ENCODE measurements around the gene CPNE6.

CPNE6 gene

GRCh38 chr14:24067133-24068082 lies 4.0 kb upstream of the CPNE6 start:
- no peak for ATAC-seq (replicated peaks)
- no peaks in the 10 kb centered on the region for H3K9me3 Mint-ChIP-seq

DNA sequence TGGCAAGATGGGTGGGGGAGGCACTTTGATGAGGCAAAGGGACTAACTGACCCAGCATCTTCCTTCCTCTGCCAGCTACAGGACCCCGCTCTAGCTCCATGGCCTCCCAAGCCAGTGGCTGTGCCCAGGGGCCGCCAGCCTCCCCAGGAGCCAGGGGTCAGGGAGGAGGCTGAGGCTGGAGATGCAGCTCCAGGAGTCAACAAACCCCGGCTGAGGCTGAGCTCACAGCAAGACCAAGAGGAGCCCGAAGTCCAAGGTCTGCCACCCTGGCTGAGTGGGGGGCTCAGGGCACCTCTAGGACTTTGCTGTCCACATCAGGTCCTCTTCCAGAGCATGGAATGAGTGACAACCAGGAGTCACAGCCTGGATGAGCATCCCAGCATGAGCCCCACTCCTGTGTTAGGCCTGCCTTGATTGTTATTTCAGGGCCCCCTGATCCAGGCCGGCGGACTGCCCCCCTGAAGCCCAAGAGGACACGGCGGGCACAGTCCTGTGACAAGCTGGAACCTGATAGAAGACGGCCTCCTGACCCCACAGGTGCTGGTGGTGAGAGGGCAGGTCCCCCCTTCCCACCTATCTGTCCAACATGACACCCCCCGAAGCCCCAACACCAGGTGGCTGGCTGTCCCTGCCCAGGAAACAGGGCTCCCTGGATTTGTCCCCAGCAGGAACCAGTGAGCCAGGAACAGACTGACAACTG lies 2.5 kb upstream of the CPNE6 start:
- H3K4me1 Mint-ChIP-seq (ENCODE audit: low read depth in 2 of 2) = peaks cover 0 to 5% of the 10 kb centered on the region in 2 donors
- H3K27me3 Mint-ChIP-seq = peaks cover 21 to 51% of the 10 kb centered on the region in 2 donors
- DNase-seq (no peak), ATAC-seq (replicated peaks) (no peak)
- H3K27ac Mint-ChIP-seq = no peak overlapping the region
- no peak overlapping the region for H3K4me3 Mint-ChIP-seq
- no peaks in the 10 kb centered on the region for H3K9me3 Mint-ChIP-seq
- no peaks in the 10 kb centered on the region for H3K36me3 Mint-ChIP-seq (ENCODE audit: insufficient read depth)

More at GRCh38 chr14:24067133-24068082, 4.0 kb upstream of the CPNE6 start:
- Mint-ChIP-seq H3K4me3 (no peak overlapping the region), H3K4me1 (ENCODE audit: low read depth in 2 of 2) (peaks cover 0 to 5% of the 10 kb centered on the region in 2 donors), H3K27ac (no peak overlapping the region), H3K36me3 (ENCODE audit: insufficient read depth) (no peaks in the 10 kb centered on the region), H3K27me3 (peaks cover 16 to 47% of the 10 kb centered on the region in 2 donors)
- no peak for DNase-seq

GRCh38 chr14:24069411-24069735 lies 2.0 kb upstream of the CPNE6 start:
- no peak overlapping the region for H3K4me3 Mint-ChIP-seq

DNA sequence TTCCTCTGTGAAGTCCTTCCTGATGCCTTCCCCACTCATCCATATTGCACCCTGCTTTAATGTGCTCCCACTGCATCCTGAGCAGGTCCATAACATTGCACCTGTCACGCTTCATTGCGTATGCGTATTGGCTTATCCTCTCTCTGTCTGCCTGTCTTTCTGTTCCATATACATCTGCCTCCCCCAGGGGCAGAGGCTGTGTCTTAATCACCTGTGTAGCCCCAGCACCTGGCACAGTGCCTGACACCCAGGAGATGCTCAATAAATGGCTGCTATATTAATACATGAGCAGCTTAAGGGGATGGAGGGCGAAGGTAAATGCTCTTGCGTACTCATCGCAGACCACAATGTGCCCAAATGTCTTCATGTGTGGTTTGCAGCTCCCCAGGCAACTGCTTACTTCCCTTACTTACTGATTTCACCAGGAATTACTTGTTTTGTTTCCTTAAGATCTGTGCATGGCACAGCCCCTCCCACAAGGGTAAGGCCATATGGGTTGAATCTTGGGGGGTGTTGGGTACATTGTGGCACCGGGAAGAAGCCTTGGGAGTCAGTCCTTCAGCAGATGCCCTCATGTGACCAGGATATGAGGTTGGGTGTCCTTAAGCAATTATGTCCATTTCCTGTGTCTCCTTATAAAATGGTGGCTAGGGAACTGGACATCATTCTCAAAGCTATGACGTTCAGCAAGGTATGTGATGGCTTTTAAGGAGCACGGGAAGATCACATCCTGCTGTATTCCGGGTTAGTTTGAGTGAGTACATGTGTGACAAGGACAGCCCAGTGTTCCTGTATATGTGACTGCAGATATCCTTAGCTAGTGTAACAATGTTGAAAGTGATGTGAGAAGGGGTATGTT lies 848 bp upstream of the CPNE6 start:
- Mint-ChIP-seq H3K4me3 (no peak overlapping the region), H3K4me1 (ENCODE audit: low read depth in 2 of 2) (peaks cover 0 to 7% of the 10 kb centered on the region in 2 donors), H3K27ac (no peak overlapping the region), H3K36me3 (ENCODE audit: insufficient read depth) (no peaks in the 10 kb centered on the region), H3K27me3 (peaks cover 21 to 51% of the 10 kb centered on the region in 2 donors), H3K9me3 (no peaks in the 10 kb centered on the region)
- DNase-seq (no peak), ATAC-seq (replicated peaks) (no peak)

More at GRCh38 chr14:24069411-24069735, 2.0 kb upstream of the CPNE6 start:
- peaks cover 21 to 51% of the 10 kb centered on the region in 2 donors for H3K27me3 Mint-ChIP-seq
- no peaks in the 10 kb centered on the region for H3K9me3 Mint-ChIP-seq
- ATAC-seq (replicated peaks) (no peak), DNase-seq (no peak)
- no peak overlapping the region for H3K27ac Mint-ChIP-seq
- no peaks in the 10 kb centered on the region for H3K36me3 Mint-ChIP-seq (ENCODE audit: insufficient read depth)
- peaks cover 0 to 5% of the 10 kb centered on the region in 2 donors for H3K4me1 Mint-ChIP-seq (ENCODE audit: low read depth in 2 of 2)

DNA sequence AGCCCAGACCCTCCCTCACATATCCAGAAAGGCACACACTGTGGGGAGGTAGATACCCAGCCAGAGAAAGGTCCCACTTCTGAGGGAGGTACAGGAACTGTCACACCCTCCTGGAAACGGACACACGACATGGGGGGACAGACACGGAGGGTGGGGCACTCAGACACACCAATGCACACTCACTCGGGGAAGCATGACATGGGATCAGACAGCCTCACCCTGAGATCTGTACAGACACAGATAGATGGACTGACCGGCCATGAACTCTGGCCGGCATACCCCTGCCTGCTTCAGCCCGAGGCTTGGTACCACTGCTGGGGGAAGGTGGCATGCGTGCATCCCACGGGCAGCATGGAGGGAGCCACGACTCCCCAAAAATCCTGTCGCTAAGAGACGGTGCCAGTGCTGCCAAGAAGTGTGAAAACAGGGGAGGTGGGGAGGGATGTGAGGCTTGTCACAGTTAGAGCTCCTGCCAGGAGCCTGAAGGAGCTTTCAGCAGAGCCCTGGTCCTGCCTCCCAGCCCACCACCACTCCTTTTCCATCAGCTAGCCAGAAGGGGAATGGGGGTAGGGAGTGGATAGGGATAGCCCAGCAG lies 571 bp downstream of the CPNE6 start:
- ATAC-seq (replicated peaks) (no peak), DNase-seq (no peak)
- Mint-ChIP-seq H3K27ac (no peak overlapping the region), H3K36me3 (ENCODE audit: insufficient read depth) (no peaks in the 10 kb centered on the region), H3K4me1 (ENCODE audit: low read depth in 2 of 2) (peaks cover 0 to 7% of the 10 kb centered on the region in 2 donors), H3K27me3 (peaks cover 21 to 51% of the 10 kb centered on the region in 2 donors), H3K9me3 (no peaks in the 10 kb centered on the region), H3K4me3 (no peak overlapping the region)

- H3K4me3 Mint-ChIP-seq = no peak overlapping the region
- H3K27ac Mint-ChIP-seq = no peak overlapping the region
- H3K9me3 Mint-ChIP-seq = no peaks in the 10 kb centered on the region
- DNase-seq = no peak
- no peaks in the 10 kb centered on the region for H3K36me3 Mint-ChIP-seq (ENCODE audit: insufficient read depth)
- peaks cover 0 to 7% of the 10 kb centered on the region in 2 donors for H3K4me1 Mint-ChIP-seq (ENCODE audit: low read depth in 2 of 2)
- no peak for ATAC-seq (replicated peaks)
- peaks cover 21 to 50% of the 10 kb centered on the region in 2 donors for H3K27me3 Mint-ChIP-seq
Measured at GRCh38 chr14:24072436-24072835, 1.1 kb downstream of the CPNE6 start.

- peaks cover 0 to 7% of the 10 kb centered on the region in 2 donors for H3K4me1 Mint-ChIP-seq (ENCODE audit: low read depth in 2 of 2)
- no peaks in the 10 kb centered on the region for H3K36me3 Mint-ChIP-seq (ENCODE audit: insufficient read depth)
- no peak overlapping the region for H3K4me3 Mint-ChIP-seq
- ATAC-seq (replicated peaks) (no peak), DNase-seq (no peak)
- H3K27ac Mint-ChIP-seq = no peak overlapping the region
- H3K27me3 Mint-ChIP-seq = peaks cover 21 to 43% of the 10 kb centered on the region in 2 donors
- H3K9me3 Mint-ChIP-seq = no peaks in the 10 kb centered on the region
Measured at GRCh38 chr14:24072881-24073877, 1.8 kb downstream of the CPNE6 start.

DNA sequence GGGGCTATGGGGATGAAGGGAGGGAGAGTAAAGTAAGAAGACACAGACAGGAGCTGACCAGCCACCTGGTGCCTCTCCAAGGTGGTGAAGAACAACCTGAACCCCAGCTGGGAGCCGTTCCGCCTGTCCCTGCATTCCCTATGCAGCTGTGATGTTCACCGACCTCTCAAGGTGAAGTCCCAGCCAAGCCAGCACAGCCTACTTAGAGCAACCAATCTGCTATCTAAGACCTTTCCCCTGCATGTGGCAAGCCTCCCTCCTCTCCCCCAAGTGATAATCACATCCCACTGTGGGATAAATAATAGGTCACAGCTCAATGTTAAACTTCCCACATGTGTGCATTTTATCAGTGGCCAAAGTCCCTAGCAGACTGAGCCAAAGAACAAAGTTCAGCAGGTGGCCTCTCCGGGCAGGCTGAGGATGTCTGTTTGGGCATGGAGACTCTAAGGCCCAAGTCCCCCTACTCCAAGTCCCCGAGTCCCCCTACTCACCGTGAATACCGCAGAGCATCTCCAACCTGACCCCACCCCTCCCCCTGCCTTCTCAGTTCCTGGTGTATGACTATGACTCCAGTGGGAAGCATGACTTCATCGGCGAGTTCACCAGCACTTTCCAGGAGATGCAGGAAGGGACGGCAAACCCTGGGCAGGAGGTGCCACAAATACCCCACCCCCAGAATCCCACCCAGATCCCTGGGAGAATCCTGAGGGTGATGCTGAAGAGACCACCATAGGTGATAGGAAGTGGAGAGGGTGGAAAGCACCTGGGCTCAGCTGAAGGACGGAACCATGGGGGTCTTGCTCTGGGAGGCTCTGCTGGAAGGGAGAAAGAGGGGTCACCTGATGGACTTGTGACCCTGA lies 3.5 kb downstream of the CPNE6 start:
- no peak overlapping the region for H3K27ac Mint-ChIP-seq
- H3K4me3 Mint-ChIP-seq = no peak overlapping the region
- ATAC-seq (replicated peaks) (no peak), DNase-seq (no peak)
- H3K9me3 Mint-ChIP-seq = no peaks in the 10 kb centered on the region
- no peaks in the 10 kb centered on the region for H3K36me3 Mint-ChIP-seq (ENCODE audit: insufficient read depth)
- H3K4me1 Mint-ChIP-seq (ENCODE audit: low read depth in 2 of 2) = peaks cover 4 to 7% of the 10 kb centered on the region in 2 donors
- H3K27me3 Mint-ChIP-seq = peaks cover 13 to 29% of the 10 kb centered on the region in 2 donors

DNA sequence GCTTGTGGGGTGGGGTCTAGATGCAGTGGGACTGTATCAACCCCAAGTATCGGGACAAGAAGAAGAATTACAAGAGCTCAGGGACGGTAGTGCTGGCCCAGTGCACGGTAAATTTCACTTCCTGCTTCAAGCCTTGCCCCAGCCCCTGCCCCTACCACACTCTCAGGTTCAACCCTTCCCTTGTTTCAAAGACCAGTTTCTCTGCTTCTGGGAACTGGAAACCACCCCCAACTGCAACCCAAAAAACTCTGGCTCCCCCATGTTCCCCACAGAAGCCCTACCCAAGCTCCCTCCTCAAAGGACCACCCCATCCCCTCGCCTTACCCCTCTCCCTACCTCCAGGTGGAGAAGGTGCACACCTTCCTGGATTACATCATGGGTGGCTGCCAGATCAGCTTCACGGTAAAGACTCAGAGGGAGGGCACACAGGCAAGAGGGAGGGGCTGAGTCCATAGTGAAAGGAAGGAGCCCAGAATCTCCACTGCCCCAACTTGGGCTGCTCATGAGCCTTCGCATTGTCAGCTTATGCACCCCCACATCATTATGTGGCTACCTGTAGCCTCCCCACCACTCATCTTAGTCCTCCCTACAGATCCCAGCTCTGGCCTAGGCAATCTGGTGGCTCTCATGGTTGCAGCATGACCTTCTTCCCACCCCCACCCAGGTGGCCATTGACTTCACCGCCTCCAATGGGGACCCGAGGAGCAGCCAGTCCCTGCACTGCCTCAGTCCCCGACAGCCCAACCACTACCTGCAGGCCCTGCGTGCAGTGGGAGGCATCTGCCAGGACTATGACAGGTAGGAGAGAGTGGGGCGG lies 4.3 kb downstream of the CPNE6 start:
- DNase-seq = no peak
- Mint-ChIP-seq H3K9me3 (no peaks in the 10 kb centered on the region), H3K4me3 (no peak overlapping the region), H3K4me1 (ENCODE audit: low read depth in 2 of 2) (peaks cover 7 to 13% of the 10 kb centered on the region in 2 donors), H3K27ac (no peak overlapping the region), H3K36me3 (ENCODE audit: insufficient read depth) (no peaks in the 10 kb centered on the region), H3K27me3 (peaks cover 11 to 21% of the 10 kb centered on the region in 2 donors)
- ATAC-seq (replicated peaks) = no peak

DNA sequence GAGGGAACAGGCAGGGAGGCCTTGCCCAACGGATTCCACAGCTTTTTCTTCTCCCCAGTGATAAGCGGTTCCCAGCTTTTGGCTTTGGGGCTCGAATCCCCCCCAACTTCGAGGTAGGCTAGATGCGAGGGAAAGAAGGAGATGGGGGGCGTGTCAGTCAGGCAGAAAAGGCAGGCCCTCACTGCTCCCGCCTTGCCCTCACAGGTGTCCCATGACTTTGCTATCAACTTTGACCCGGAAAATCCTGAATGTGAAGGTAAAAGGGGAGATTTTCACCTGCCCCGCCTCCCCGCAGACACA lies 4.9 kb downstream of the CPNE6 start:
- no peak for ATAC-seq (replicated peaks)
- Mint-ChIP-seq H3K36me3 (ENCODE audit: insufficient read depth) (no peaks in the 10 kb centered on the region), H3K27me3 (peaks cover 5 to 15% of the 10 kb centered on the region in 2 donors), H3K9me3 (no peaks in the 10 kb centered on the region), H3K27ac (no peak overlapping the region), H3K4me3 (no peak overlapping the region), H3K4me1 (ENCODE audit: low read depth in 2 of 2) (peaks cover 7 to 13% of the 10 kb centered on the region in 2 donors)
- DNase-seq = no peak

DNA sequence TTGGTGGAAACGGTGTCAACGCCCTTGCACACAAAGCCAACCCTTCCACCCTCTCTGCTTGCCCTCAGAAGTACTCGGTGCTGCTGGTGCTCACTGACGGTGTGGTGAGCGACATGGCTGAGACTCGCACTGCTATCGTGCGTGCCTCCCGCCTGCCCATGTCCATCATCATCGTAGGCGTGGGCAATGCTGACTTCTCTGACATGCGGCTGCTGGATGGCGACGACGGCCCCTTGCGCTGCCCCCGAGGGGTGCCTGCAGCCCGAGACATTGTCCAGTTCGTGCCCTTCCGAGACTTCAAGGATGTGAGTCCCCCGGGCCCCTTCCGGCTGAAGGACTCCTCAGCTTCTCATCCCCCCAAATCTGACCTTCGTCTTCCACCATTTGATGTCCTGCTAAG lies 5.7 kb downstream of the CPNE6 start:
- peaks cover 5 to 7% of the 10 kb centered on the region in 2 donors for H3K27me3 Mint-ChIP-seq
- ATAC-seq (replicated peaks) (no peak), DNase-seq (no peak)
- peaks cover 11 to 16% of the 10 kb centered on the region in 2 donors for H3K4me1 Mint-ChIP-seq (ENCODE audit: low read depth in 2 of 2)
- H3K36me3 Mint-ChIP-seq (ENCODE audit: insufficient read depth) = peaks cover 2% of the 10 kb centered on the region
- no peak overlapping the region for H3K4me3 Mint-ChIP-seq
- no peak overlapping the region for H3K27ac Mint-ChIP-seq
- no peaks in the 10 kb centered on the region for H3K9me3 Mint-ChIP-seq

All from effector memory CD8-positive, alpha-beta T cell (primary cell).